Stimulated activated CD4-positive, alpha-beta T cell treated with anti-CD3 and anti-CD28 coated beads, Interleukin-4, amount 100 ng/mL, for 24 hours (primary cell): ENCODE data around the gene KIAA2012.

Source experiments
- DNase-seq: peaks from one replicate; pipeline ENCODE4 v3.0.0-alpha.2; 2020

The KIAA2012 gene

DNA sequence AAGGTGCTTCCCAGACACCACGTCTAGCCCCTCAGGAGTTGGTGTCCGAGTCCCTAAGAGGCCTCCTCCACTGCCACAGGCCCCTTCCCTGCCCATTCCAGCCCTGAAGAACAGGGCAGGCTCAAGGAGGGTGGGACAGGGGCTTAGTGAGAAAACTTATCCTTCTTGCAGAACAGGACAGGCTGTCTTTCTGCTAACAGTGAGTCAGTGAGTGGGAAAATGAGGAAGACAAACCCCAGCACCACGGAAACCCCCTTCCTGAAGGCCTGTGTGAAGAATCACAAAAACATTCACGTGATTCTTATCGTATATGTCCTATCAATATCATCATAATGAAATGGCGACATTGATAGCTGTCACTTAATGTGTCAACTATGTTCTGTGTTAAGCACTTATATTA, 29.6 kb upstream of the KIAA2012 start:
- no peak for DNase-seq

DNA sequence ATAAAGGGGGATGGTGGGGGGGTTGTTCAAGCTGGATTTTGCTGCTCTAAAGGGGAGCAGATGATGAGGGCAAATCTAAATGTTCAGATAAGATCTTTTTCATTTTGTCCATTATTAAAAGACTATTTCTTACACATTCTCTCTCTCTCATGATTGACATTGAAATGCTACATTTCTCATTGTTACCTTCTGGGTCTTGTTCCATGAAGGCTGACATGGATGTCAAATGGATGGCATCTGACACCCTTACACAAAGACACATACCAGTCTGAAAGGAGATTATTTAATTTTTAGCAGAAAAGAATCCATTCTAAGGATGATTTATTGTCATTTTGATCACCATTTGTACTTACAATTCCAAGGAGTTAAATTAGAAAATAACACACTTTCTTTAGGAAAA, 28.3 kb upstream of the KIAA2012 start:
- no peak for DNase-seq

DNA sequence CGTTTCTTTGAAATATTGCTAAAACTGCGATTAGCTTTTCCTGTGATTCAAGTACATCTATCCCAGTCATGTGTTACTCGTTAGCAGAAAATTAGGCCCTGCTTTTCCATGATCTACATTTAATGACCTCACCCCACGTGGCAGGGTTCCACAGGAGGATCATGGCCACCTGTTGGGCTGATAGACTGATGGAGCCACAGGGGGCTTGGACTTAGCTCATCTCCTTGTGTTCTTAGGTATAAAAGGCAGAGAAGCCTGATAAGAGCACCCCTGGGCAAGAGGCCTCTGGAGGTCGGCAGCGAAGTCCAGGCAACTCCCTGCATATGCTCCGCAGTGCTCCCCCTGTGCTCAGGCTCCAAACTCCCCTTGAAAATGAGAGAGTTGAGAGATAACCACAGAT, 26.5 kb upstream of the KIAA2012 start:
- DNase-seq, result no peak

DNA sequence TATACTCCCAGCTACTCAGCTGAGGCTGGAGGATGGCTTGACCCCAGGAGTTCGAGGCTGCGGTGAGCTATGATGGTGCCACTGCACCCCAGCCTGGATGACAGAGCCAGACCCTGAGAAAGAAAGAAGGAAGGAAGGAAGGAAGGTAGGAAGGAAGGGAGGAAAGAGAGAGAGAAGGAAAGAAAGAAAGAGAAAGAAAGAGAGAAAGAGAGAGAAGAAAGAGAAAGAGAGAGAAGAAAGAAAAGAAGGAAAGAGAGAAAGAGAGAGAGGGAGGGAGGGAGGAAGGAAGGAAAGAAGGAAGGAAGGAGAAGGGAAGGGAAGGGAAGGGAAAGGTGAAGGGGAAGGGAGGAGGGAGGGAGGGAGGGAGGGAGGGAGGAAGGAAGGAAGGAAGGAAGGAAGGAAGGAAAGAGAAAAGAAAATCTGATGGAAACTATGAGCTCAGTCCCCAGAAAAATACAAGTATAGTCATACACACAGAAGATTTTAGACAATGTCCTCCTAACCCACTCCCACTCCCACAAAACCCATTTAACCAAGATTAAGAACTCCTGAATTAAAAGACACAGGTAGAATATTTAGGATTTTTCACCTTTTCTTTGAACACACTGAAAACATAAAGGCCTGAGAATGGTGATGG, 23.8 kb upstream of the KIAA2012 start:
- no peak for DNase-seq

GRCh38 chr2:202049840-202050239, 23.2 kb upstream of the KIAA2012 start:
- no peak for DNase-seq

- no peak for DNase-seq
Measured at GRCh38 chr2:202050652-202051051, 22.4 kb upstream of the KIAA2012 start.

DNA sequence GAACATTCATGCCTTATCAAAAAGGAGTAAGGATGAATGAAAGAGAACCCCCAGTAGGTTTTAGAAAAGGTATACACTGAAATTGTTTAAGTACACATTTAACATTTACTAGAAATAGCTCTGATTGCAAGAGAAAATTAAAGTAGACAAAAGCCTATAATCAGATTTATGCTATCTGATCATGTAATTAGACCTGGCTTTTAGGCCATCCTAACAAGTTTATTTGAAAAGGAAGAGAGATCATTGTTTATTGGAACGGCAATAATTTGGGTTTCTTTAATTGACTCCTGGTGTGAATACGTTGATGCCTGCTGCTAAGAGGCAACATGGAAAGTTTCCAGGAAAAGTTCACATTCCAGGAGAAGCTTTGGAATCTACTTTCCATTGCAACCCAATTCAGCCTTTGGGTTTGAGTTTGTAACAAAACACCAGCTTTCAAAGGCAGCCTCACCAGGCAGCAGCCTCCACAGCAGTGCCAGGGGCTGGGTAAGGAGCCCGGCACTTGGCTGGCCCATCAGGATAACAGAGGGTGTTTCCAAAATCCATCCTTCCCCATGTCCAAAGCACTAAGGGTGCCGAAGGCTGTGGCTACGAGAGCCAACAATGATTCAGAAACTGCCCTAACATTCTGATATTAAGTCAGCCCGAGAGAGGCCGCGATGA, 21.4 kb upstream of the KIAA2012 start:
- no peak for DNase-seq

- DNase-seq, result no peak
Measured at GRCh38 chr2:202052235-202052634, 20.8 kb upstream of the KIAA2012 start.

DNA sequence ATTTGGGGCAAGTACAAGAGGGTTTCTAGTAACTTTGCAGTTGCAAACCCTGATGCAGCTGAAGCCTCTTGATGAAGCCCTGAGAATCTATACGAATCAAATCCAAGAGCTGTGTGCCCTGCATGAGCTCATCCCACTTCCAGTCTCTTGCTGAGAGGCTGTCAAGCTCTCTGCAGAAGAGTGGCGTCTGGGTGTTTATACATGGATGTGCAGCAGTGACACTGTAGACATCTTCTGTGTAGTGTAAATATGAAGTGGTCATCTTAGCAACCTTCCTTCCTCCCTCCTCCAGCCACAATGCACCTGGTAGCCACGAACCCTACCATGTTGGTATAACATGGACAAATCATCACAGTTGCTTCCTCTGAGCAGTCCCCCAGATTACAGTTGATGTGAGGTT, 18.4 kb upstream of the KIAA2012 start:
- DNase-seq, result no peak

DNA sequence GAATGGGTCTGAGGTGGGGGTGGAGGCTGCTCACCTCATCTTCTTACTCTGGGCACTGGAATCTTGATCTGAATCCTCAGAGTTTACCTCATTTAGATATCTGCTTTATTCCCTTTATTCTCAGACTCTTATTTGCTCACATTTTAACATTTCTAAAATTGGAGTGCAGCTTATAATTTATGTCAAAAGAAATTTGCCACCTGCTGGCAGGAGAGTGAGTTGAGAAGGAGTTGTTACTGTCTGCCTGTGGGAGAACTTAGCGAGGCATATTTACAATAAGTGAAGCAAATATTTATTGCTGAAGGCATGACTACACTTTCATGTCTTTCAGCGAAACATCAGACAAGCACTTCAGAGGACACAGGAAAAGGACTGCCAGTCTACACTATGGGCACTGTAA, 16.4 kb upstream of the KIAA2012 start:
- DNase-seq, result no peak

DNA sequence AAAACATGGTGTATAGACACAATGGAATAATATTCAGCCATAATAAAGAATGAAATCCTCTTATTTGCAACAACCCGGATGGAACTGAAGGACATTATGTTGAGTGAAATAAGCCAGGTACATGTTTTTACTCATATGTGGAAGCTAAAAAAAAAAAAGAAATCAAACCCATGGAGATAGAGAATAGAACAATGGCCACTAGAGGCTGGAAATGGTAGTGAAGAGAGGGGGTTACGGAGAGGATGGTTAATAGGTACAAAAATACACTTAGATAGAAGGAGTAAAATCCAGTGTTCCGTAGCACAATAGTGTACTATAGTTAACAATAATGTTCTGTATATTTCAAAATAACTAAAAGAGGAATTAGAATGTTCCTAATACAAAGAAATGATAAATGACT, 12.8 kb upstream of the KIAA2012 start:
- DNase-seq, result no peak

DNA sequence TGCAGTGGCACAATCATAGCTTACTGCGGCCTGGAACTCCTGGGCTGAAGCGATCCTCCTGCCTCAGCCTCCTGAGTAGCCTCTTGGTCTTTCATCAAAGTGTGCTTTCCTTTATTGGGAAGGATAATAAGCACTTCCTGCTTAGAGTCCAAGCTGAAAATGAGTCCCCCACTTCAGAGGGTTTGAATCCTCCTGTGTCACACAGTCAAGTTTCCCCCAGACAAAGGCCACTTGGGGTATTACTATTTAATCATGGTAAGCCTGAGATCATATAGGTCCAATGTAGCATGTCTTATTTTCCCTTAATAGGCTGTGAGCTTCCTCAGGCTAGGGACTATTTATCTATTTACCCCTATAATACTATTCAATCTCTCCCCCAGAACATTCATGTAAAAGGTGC, 11.4 kb upstream of the KIAA2012 start:
- no peak for DNase-seq

DNA sequence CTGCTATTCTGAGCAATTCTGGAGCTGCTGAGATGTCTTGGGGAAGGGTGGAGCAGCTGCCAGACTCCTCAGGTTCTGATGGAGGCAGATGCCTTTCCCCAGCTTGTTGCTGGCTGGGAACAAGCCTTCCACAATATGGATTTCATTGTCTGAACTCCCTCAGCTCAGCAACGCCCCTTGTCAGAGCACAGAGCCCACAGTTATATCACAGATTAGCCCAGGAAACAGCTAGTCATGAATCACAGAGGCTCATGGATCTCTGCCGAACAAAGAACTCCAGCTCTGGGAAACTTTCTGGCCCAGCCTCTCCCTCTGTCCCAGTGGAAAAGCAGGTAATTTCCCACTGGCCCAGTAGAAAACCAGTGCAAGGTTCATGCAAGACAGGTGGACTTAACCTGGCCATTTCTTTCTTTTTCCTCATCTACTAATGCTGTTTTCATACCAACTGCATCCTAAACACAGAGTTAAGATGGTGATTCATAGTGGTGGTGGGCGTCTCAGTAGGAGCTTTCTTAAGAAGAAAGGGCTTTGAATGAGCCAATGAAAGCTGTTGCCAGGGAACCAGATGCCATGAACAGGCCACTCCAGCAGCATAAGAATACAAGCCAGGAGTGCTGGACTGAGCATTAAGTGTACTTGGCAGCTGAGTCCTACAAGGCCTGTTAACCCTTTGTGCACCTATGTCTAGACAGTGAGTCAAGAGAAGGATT, 8.7 kb upstream of the KIAA2012 start:
- peak; percentile 5 for DNase-seq

DNA sequence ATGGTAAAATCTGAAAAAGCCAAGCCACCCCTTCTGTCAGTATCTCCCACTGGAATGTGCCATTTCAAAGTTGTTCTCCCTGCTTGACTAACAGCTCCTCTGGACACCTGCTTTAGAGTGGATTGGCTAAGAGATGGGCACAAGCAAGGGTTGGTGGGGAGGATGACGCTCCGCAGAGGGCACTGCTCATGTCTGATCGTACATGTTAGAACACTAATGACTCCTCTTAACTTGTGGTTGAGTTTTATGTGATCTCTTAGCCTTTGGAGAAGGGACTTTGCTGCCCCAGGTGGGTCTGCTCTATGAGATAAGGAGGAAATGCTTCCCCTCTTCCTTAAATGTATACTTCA, 8.2 kb upstream of the KIAA2012 start:
- DNase-seq, result no peak

- no peak for DNase-seq
Measured at GRCh38 chr2:202065876-202066275, 7.2 kb upstream of the KIAA2012 start.

DNA sequence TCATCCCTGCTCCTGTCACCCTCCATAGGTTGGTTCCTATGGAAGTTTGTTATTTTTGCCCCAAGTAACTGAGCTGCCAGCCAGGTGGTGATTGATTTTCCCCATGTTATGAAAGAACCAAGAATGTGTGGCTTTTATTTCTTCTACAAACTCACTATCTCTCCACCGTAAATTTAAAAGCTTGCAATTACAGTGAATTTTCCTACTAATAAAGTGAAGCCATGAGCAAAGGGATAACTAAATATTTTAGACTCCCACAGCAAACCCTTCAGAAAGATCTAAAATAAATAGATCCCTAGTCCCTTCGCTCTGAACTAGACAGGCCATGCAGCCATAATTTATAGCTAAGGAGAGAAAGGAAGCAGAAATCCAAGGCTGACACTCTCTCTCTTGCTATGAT, 6.2 kb upstream of the KIAA2012 start:
- no peak for DNase-seq

DNA sequence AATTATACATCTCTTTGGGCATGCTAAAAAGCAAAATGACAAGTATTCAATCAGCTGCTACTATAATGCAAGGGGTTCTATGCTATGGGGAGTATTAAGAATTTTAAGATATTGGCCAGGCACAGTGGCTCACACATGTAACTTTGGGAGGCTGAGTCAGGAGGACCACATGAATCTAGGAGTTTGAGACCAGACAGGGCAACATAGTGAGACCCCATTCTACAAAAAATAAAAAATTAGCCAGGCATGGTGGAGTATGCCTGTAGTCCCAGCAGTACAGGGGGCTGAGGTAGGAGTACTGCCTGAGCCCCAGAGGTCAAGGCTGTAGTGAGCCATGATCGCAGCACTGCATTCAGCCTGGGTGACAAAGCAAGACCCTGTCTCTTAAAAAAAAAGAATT, 5.5 kb upstream of the KIAA2012 start:
- DNase-seq, result no peak

DNA sequence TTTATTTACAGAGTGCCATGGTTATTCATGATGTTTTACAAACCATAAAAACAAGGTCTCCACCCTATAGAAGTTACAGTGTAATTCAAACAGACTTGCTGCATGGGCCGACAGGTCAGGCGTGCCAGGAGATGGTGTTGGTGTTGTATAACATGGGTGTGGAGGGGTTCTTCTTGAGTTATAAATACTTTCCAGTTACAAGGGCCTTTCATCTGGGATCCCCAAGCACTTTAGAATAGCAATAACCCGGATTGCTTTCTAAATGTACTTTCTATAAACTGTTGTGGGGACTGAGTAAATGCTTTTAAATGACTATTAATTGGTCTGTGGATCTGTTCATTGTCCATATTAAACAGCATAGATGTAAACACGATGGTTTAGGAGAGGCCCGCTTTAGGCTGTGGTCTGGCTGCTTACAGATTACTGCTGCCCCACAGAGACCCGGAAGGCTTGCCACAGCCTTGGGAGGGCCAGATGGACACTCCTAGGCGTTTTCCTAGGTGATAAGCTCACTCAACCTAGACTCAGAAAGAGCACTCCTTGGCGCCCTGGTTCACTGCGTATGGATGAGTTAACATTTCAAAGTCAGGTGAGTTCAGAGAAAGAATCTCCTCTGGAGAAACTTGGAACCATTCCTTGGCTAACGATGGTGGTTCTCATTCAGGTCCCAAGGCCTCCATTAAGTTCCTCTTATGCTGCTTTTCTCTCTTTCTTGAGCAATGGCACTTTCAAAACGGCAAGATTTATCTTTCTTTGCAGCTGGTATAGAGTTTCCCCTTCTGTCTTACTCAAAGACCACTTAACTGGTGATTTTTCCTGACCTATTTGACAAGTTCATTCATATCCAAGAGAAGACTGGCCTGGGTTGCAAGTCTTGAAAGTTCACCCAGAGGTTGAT, 3.6 kb upstream of the KIAA2012 start:
- no peak for DNase-seq

DNA sequence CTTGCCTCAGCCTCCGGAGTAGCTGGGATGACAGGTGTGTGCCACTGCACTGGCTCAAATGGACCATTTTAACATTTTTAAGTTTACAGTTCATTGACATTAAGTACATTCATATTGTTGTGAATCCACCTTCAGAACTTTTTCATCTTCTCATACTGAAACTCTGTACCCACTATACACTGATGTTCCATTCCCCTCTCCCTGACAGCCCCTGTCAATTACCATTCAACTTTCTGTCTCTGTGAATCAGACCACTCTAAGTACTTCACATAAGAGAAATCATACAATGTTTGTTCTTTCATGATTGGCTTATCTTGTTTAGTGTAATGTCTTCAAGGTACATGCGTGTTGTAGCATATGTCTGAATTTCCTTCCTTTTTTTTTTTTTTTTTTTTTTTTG, 1.9 kb upstream of the KIAA2012 start:
- no peak for DNase-seq

DNA sequence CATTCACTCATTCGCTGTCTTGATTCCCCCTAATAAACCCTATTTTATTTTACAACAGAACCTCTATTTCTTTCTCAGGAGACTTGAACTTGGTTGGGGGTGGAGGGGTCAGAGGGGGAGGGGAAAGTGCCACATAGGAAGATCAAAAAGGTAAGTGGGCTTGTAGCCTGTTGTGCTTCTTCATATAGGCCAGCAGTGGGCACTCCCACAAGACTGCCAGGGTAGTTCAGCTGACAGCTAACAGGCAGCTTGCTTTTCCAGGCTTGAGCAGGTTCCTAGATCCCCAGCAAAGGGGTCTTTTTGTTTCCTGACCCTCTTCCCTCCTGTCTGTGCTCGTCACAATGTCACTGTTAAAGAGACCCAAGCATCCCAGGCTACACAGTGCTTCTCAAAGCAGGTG, 829 bp upstream of the KIAA2012 start:
- no peak for DNase-seq

- no peak for DNase-seq
Measured at GRCh38 chr2:202074324-202074723, 1.3 kb downstream of the KIAA2012 start.

GRCh38 chr2:202079310-202079709, 6.3 kb downstream of the KIAA2012 start:
- no peak for DNase-seq

DNA sequence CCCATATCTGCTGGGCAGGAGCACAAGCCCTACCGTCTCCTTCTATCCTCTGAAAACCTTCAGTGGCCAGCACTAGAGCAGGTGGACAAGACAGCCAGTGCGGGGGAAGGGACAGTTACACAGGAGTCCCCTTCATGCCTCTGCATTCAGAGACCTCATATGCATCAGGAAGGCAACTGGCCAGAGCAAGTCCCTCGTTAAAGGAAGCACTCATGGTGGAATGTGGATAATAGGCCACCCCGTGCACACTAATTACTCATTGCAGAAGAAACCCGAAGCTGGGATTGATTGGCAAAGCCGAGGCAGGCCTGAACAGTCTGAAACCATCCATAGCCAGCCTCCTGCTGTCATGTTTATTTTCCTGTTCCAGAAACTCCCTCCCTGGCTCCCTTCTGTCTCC, 11.2 kb downstream of the KIAA2012 start:
- no peak for DNase-seq

DNA sequence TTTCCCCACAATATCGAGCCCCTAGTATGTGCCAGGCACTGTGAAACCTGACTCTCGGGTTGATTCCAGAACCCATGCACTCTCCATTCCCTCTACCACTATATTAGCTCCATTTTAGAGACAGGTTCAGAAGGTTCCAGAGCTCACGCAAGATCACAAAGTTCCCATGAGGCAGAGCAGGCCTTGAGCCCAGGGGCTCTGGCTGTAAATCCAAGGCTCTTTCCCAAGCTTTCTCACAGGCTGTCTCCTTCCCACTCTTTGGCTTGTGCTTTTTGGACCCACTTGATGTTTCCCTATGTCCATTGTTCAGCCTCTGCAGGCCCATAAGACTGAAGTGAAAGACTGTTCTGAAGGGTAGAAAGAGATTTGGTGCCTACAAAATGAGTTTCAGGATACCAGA, 15.7 kb downstream of the KIAA2012 start:
- no peak for DNase-seq
